Measurements from ENCODE around the gene TMEM81.

TMEM81 gene

GRCh38 chr1:205057808-205058575 lies 26.3 kb downstream of the TMEM81 start:
- no peak for DNase-seq

- no peak for DNase-seq
These were observed 27.2 kb downstream of the TMEM81 start for GRCh38 chr1:205056956-205057568.

GRCh38 chr1:205056188-205056611 lies 28.1 kb downstream of the TMEM81 start:
- DNase-seq, result no peak

- DNase-seq, result no peak
These were observed 30.2 kb downstream of the TMEM81 start for GRCh38 chr1:205054013-205054412.

- no peak for DNase-seq
These were observed 31.0 kb downstream of the TMEM81 start for GRCh38 chr1:205053296-205053695.

GRCh38 chr1:205052690-205053089 lies 31.6 kb downstream of the TMEM81 start:
- no peak for DNase-seq

GRCh38 chr1:205049479-205049878 lies 34.8 kb downstream of the TMEM81 start:
- no peak for DNase-seq

- no peak for DNase-seq
These were observed 35.9 kb downstream of the TMEM81 start for GRCh38 chr1:205048382-205048781.

GRCh38 chr1:205047764-205048231 lies 36.5 kb downstream of the TMEM81 start:
- no peak for DNase-seq

- no peak for DNase-seq
These were observed 37.4 kb downstream of the TMEM81 start for GRCh38 chr1:205046870-205047269.

- no peak for DNase-seq
These were observed 39.1 kb downstream of the TMEM81 start for GRCh38 chr1:205045146-205045545.

GRCh38 chr1:205044741-205045140 lies 39.5 kb downstream of the TMEM81 start:
- DNase-seq, result no peak

GRCh38 chr1:205043866-205044265 lies 40.4 kb downstream of the TMEM81 start:
- no peak for DNase-seq

- DNase-seq, result no peak
These were observed 41.1 kb downstream of the TMEM81 start, which contains the start of gene CNTN2 for GRCh38 chr1:205042911-205043806. CNTN2 (plus strand) TSS chr1:205043212; CDS start chr1:205053186, 9,974 bp downstream.

- DNase-seq, result no peak
These were observed 42.0 kb downstream of the TMEM81 start for GRCh38 chr1:205041998-205042910.

GRCh38 chr1:205041001-205041715 lies 43.1 kb downstream of the TMEM81 start:
- DNase-seq, result no peak

- DNase-seq, result no peak
These were observed 46.0 kb downstream of the TMEM81 start for GRCh38 chr1:205038132-205038786.

- no peak for DNase-seq
These were observed 46.7 kb downstream of the TMEM81 start for GRCh38 chr1:205037539-205037938.

Data from CD4-positive, alpha-beta T cell treated with Interleukin-15 for 1 hour (primary cell).